Liver (tissue), 3 donors: ENCODE measurements around the gene ARHGEF7.

Source experiments
- EGR1 ChIP-seq, 2 donors: IDR thresholded peaks; 2 replicates each; pipeline ENCODE4 v1.6.1; 2016 to 2018; ENCODE audit warnings: antibody characterized with exemption in 2 of 2, low read depth in 2 of 2
- FOXA2 ChIP-seq: IDR thresholded peaks from 2 replicates; pipeline ENCODE4 v1.6.1; 2016; ENCODE audit warnings: antibody characterized with exemption
- GABPA ChIP-seq, 2 donors: IDR thresholded peaks in 1 of 2; conservative IDR thresholded peaks in 1 of 2; 2 replicates each; pipeline ENCODE4 v1.6.1; 2016; ENCODE audit warnings: antibody characterized with exemption in 2 of 2, mild to moderate bottlenecking in 1 of 2, moderate library complexity in 1 of 2
- JUND ChIP-seq, 2 donors: IDR thresholded peaks; 2 replicates each; pipeline ENCODE4 v1.6.1; 2016; ENCODE audit warnings: antibody characterized with exemption in 2 of 2
- SP1 ChIP-seq: IDR thresholded peaks from 2 replicates; pipeline ENCODE4 v1.6.1; 2018; ENCODE audit warnings: antibody characterized with exemption, mild to moderate bottlenecking
- TAF1 ChIP-seq: conservative IDR thresholded peaks from 2 replicates; pipeline ENCODE4 v1.6.1; 2016; ENCODE audit warnings: antibody characterized with exemption, mild to moderate bottlenecking
- YY1 ChIP-seq: IDR thresholded peaks from 2 replicates; pipeline ENCODE4 v1.6.1; 2016; ENCODE audit warnings: antibody characterized with exemption, mild to moderate bottlenecking
- TF ChIP-seq, protein P1 (sequence below): fragments of 150-350 bp; IDR thresholded peaks from 2 replicates; pipeline ENCODE4 v1.5.1; 2017; ENCODE audit warnings: improper control_type of control experiment, low read depth, low read length; ENCODE audit not compliant: missing input control
- TF ChIP-seq, protein P2 (sequence below): IDR thresholded peaks from 2 replicates; pipeline ENCODE4 v1.6.1; 2016; ENCODE audit warnings: antibody characterized with exemption
- TF ChIP-seq, protein P3 (sequence below): IDR thresholded peaks from 2 replicates; pipeline ENCODE4 v1.6.1; 2016; ENCODE audit warnings: antibody characterized with exemption
- donor health status: healthy.
- donor health status: healthy.

DNA sequence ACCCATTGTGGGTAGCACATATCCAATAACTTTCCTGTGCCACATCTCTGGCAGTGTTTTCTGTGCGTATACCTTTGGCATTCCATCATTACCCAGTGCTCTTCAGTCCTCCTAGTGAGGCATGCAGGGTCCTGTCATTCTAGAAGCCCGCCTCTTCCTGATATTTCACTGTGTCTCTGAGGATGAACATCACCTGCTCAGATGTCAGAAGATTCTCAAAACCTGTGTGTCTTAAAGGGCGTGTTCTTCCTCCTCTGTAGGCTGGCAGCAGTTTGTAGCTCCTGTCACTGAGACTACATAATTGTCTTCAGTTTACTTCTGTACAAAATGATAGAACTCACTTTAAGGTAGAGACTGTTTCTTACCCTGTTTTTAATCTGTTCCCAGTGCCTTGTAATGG lies 148.5 kb downstream of the ARHGEF7 start:
- TF ChIP-seq, protein P1, sequence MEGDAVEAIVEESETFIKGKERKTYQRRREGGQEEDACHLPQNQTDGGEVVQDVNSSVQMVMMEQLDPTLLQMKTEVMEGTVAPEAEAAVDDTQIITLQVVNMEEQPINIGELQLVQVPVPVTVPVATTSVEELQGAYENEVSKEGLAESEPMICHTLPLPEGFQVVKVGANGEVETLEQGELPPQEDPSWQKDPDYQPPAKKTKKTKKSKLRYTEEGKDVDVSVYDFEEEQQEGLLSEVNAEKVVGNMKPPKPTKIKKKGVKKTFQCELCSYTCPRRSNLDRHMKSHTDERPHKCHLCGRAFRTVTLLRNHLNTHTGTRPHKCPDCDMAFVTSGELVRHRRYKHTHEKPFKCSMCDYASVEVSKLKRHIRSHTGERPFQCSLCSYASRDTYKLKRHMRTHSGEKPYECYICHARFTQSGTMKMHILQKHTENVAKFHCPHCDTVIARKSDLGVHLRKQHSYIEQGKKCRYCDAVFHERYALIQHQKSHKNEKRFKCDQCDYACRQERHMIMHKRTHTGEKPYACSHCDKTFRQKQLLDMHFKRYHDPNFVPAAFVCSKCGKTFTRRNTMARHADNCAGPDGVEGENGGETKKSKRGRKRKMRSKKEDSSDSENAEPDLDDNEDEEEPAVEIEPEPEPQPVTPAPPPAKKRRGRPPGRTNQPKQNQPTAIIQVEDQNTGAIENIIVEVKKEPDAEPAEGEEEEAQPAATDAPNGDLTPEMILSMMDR: no peak
- TF ChIP-seq EGR1 (IDR thresholded peaks at IDR 0.05; ENCODE audit: low read depth in 2 of 2) (no peak), SP1 (no peak), YY1 (no peak), JUND (IDR thresholded peaks at IDR 0.05) (no peak), FOXA2 (no peak), TAF1 (no peak), GABPA (IDR thresholded peaks at IDR 0.05 in 1 of 2, conservative IDR thresholded peaks at IDR 0.05 in 1 of 2) (no peak)
- TF ChIP-seq, protein P2, sequence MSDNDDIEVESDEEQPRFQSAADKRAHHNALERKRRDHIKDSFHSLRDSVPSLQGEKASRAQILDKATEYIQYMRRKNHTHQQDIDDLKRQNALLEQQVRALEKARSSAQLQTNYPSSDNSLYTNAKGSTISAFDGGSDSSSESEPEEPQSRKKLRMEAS: no peak
- TF ChIP-seq, protein P3, sequence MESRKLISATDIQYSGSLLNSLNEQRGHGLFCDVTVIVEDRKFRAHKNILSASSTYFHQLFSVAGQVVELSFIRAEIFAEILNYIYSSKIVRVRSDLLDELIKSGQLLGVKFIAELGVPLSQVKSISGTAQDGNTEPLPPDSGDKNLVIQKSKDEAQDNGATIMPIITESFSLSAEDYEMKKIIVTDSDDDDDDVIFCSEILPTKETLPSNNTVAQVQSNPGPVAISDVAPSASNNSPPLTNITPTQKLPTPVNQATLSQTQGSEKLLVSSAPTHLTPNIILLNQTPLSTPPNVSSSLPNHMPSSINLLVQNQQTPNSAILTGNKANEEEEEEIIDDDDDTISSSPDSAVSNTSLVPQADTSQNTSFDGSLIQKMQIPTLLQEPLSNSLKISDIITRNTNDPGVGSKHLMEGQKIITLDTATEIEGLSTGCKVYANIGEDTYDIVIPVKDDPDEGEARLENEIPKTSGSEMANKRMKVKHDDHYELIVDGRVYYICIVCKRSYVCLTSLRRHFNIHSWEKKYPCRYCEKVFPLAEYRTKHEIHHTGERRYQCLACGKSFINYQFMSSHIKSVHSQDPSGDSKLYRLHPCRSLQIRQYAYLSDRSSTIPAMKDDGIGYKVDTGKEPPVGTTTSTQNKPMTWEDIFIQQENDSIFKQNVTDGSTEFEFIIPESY: no peak
